GM18517 (cell line): Measurements from ENCODE around the gene POLR2E.

Experiments used
- ATAC-seq: cut with Tn5 transposase; IDR thresholded peaks from one replicate; pipeline ENCODE4 v1.9.1; 2021; ENCODE audit warnings: mild to moderate bottlenecking, moderate library complexity; ENCODE audit not compliant: unreplicated experiment

The POLR2E gene

DNA sequence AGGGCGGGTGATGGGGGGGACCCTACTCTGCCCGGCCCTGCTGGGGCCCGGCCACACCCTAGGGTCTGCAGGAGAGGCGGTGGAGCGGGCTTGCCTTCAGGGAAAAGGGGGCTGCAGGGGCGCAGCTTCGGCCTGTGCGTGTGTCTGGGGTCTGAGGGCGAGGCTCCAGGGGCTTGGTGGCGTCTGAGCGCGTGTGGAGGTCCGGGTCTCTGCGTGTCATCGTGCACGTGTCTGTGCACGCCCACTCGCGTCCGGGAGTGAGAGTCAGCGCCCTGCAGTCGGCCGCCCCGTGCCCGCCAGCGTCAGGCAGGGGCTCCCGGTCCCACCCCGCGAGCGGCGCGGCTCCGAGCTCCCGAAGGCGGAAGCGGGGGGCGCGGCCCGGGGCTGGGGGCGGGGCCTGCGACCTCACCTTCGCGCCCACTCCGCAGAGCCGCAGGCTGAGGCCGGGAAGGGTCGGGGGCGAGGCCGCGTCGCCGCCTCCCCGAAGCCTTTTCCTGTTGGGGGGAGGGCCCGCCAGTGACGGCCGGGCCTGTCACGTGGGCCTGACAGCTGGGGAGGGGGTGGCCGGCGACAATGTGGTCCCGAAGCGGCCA lies 28.3 kb downstream of the POLR2E start, which contains the start of gene ARHGAP45:
TSS of gene ARHGAP45 (plus strand) at position 420 of the 593 bp plus-strand sequence. CDS start 239 bp downstream, outside the sequence.
- ATAC-seq, result no peak

DNA sequence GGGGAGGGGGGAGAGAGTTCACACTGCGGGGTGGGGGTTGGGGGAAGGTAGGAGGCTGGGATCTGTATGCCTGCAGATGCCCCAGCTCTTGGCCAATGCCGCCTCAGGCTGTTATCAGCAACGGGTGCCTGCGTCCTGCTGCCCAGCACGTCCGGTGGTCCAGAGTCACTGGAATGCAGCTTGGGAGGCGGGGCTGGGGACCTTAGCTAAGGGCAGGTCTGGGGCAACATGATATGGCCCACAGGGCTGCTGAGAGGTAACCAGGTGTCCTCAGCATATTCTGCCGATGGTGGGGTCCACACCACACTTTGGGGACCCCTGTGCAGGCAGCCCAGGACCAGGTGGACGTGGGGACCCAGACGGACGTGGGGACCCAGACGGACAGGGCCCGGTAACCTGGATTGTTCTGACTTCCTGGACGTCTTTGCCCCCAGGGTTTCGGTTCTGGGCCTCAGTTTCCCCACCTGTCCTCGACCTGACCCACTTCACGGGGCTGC lies 28.9 kb downstream of the POLR2E start:
- ATAC-seq, result no peak

DNA sequence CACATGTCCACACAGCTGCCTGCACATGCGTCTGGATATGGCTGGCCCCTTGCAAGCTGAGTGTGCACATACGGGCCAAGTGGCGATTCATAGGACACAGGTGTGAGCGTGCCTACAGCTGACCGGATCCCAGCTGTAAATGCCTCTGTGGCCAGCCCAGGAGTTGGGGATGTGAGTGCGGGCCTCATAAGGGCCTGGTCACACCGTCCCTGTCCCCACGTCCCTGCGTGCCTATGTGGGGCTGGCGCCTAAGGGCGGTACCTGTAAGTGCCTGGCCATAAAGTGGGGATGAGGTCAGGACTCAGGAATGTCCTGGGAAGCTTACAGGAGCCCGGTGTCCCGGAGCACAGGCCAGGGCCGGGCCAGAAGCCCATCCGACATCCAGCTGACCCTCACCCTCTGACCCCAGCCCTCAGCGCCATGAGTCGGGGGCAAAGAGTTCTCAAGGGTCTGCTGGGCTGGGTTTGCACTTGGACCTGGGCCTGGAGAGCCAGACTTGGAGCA lies 29.5 kb downstream of the POLR2E start:
- no peak for ATAC-seq

DNA sequence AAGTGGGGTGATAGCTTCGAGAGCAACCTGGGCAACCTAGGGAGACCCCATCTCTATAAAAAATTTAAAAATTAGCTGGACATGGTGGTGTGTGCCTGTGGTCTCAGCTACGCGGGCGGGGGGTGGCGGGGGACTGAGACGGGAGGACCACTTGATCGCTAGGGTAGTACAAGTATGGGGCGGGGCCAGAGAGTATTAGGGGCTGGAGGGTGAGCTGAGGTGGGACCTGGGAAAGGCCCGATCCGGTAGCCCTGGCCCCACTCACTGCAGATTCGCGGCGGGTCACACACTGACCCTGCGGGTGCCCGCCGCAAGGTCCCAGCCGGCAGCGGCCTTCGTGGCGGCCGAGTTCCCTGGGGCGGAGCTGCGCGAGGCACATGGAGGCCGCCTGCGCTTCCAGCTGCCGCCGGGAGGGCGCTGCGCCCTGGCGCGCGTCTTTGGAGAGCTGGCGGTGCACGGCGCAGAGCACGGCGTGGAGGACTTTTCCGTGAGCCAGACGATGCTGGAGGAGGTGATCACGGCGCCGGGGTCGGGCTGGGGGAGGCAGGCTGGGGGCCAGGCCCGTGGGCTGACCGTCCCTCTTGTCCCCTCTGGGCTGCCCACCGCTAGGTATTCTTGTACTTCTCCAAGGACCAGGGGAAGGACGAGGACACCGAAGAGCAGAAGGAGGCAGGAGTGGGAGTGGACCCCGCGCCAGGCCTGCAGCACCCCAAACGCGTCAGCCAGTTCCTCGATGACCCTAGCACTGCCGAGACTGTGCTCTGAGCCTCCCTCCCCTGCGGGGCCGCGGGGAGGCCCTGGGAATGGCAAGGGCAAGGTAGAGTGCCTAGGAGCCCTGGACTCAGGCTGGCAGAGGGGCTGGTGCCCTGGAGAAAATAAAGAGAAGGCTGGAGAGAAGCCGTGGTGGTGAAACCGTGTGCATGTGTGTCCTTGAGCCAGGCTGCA lies 30.2 kb downstream of the POLR2E start:
- ATAC-seq, result no peak

DNA sequence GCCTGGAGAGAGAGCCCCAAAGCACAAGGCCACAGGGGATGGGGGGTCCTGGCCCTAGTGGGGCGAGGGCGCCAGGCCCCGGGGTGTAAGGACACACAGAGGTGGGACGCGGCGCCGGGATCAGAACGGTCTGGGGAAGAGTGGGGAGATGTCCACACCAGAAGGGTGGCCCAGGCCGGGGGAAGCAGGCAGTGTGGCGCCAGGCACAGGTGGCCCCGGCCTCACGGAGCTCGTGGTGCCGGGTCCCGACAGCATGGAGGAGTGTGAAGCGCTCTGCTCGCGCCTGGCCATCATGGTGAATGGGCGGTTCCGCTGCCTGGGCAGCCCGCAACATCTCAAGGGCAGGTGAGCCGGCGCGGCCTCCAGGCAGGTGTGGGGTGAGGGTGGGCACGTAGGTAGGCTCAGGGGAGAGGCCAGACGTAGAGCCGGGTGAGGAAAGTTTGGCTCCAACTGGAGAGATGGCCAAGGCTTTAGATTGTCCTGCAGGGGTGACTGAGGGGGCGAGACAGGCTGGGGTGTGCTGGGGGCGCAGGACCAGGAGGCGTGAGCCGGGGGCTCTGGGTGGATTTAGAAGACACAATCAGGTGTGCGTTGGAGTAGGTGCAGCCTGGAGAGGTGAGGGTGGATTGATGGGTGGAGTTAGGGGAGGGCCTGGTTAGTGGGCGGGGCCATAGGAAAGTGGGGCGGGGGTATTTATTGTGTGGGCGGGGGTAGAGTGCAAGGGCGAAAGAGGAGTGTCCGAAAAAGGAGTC lies 31.1 kb downstream of the POLR2E start:
- no peak for ATAC-seq

- ATAC-seq, result no peak
Measured at GRCh38 chr19:1063030-1063908, 31.9 kb downstream of the POLR2E start.

DNA sequence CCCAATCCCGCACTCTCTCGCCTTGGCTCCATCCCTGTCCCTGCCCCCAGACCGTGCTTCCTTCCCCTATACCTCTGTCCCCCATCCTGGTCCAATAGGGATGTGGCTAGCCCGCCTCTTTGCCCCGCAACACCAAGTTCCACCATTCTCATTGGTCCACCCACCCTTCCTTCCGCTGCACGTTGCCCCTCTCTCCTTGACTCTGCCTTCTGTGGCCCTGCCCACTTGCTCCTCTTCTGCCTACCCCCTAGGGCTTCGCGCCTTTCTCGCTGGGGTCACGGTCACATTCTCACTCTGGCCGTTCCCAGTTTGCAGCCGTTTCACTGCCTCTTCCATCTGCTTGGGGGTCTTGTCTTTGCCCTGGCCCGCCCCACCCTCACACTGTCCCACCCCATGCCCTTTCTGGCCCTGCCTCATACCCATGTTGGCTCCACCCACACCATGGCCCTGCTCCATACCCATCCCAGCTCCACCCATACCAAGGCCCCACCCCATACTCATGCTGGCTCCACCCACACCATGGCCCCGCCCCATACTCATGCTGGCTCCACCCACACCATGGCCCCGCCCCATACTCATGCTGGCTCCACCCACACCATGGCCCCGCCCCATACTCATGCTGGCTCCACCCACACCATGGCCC lies 32.7 kb downstream of the POLR2E start:
- no peak for ATAC-seq

DNA sequence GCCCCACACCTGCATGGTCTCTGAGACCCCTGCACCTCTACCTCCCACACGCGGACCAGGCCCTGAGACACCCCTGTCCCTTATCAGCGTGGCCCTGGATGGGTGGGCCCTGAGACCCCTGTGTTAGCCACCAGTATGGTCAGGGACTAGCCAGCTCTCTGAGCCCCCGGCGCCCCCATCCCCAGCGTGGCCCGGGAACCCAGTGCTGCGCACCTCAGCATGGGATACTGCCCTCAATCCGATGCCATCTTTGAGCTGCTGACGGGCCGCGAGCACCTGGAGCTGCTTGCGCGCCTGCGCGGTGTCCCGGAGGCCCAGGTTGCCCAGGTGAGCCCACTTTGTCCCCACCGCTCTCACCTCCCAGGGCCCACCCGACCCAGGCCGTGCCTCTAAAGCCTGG lies 33.2 kb downstream of the POLR2E start:
- ATAC-seq, result no peak

DNA sequence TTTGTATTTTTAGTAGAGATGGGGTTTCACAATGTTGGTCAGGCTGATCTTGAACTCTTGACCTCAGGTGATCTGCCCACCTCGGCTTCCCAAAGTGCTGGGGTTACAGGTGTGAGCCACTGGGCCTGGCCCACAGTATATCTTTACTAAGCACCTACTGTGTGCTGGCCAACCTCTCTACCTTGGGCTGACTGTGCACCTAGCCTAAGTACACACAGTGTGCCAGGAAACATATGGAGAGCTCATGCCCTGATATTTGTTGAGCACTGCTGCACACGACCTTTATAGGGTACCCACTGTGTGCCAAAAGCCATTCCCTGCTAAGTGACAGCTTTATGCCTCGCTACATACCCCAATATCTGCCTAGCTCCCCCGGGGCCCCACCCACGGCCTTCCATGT lies 34.5 kb downstream of the POLR2E start:
- ATAC-seq, result no peak

DNA sequence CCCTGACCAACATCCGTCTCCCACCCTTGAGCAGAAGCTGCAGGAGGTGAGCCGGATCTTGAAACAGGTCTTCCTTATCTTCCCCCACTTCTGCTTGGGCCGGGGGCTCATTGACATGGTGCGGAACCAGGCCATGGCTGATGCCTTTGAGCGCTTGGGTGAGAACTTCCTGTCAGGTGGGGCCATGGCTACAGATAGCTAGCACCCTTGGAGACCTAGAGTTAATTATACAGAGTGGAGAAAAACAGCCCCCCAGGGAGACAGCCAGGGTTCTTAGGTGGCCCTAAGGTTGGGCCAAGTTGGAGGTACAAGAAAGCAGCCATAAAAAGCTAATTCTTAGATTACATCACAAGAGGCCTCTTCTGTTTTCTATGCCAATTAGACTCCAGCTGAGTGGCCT lies 37.1 kb downstream of the POLR2E start:
- no peak for ATAC-seq

GRCh38 chr19:1057176-1057855 lies 37.9 kb downstream of the POLR2E start:
- no peak for ATAC-seq

DNA sequence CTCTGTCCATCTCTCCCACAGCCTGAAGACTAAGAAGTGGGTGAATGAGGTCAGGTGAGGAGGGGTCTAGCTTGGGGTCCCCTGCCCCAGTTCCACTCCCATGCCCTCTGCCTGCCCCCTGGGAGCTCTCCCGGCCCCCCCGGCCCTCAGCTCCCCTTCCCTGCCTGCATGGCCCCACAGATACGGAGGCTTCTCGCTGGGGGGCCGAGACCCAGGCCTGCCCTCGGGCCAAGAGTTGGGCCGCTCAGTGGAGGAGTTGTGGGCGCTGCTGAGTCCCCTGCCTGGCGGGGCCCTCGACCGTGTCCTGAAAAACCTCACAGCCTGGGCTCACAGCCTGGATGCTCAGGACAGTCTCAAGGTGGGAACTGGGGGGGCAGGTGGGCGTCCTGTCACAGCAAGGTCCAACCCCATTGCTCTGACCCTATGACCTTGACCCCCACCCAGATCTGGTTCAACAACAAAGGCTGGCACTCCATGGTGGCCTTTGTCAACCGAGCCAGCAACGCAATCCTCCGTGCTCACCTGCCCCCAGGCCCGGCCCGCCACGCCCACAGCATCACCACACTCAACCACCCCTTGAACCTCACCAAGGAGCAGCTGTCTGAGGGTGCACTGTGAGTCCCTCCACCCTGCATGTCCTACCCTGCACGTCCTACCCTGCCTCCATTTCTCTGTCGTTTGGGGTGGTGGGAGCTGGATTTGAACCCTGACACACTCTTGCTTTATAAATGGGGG lies 39.1 kb downstream of the POLR2E start:
- no peak for ATAC-seq

DNA sequence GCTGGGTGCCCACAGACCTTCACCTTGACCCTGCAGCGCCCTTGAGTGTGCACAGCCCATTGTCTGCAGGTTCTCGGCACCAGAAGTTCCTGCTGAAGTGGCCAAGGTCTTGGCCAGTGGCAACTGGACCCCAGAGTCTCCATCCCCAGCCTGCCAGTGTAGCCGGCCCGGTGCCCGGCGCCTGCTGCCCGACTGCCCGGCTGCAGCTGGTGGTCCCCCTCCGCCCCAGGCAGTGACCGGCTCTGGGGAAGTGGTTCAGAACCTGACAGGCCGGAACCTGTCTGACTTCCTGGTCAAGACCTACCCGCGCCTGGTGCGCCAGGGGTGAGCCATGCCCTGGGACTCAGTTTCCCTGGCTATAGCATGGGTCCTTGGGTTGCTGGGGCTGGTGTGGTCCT lies 40.1 kb downstream of the POLR2E start:
- ATAC-seq, result no peak

DNA sequence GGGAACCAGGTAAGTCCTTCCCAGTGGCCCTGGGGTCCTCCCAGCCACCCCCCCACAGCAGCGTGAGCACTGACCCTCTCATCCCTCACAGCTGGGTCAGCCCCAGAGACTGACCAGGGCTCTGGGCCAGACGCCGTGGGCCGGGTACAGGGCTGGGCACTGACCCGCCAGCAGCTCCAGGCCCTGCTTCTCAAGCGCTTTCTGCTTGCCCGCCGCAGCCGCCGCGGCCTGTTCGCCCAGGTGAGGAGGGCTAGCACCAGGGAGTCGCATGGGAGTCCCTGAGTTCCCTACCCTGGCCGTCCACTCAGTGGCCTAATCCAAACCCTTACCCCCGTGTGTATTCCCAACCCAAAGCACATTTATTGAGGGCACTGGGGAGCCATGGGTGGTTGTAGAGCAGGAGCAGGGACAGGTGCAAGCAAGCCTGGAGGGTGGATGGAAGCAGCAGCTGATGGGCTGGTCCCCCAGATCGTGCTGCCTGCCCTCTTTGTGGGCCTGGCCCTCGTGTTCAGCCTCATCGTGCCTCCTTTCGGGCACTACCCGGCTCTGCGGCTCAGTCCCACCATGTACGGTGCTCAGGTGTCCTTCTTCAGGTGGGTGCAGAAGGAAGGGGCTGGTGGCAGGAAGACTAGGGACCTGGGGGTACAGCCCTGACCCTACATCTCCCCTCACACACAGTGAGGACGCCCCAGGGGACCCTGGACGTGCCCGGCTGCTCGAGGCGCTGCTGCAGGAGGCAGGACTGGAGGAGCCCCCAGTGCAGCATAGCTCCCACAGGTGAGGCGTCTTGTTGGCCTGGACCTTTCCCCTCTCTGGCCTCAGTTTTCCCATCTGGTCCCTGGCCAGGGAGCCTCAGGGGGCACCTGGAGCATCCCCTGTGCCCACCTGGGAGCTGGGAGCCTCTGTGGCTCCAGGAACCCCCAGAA lies 40.8 kb downstream of the POLR2E start:
- ATAC-seq, result no peak

DNA sequence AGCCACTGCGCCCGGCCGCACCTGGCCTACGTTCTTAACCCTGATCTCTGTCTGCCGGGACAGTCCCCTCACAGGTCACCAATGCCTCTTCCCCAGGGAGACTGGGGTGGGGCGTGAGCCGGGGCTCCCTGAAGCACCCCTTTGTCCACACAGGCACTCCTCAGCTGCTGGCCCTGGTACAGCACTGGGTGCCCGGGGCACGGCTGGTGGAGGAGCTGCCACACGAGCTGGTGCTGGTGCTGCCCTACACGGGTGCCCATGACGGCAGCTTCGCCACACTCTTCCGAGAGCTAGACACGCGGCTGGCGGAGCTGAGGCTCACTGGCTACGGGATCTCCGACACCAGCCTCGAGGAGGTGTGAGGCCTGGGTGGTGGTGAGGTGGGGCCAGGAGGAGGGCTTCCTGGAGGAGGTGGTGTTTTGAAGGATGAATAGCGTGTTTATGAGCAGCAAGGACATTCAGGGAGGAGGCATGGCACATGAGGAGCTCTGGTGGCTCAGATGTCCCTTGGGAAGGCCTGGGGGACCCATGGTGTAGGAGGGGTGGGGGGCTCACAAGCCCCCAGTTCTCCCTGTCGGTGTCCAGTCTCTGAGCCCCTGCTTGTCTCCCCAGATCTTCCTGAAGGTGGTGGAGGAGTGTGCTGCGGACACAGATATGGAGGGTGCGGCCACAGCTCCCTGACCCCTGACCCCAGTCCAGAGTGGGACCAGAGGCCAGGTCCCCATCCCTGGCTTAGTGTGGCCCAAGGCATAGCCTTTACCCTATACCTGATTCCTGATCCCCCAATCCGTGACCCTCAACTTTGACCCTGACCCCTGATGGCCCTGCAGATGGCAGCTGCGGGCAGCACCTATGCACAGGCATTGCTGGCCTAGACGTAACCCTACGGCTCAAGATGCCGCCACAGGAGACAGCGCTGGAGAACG lies 41.7 kb downstream of the POLR2E start:
- ATAC-seq, result no peak

GRCh38 chr19:1052349-1052975 lies 42.7 kb downstream of the POLR2E start:
- no peak for ATAC-seq
